Dedifferentiated amniotic fluid mesenchymal stem cell (primary cell): ENCODE data around the gene PLA2G3.

Experiments used
- DNase-seq: peaks from one replicate; pipeline ENCODE4 v3.0.0-alpha.2; 2016; ENCODE audit errors: extremely low spot score

Gene PLA2G3

DNA sequence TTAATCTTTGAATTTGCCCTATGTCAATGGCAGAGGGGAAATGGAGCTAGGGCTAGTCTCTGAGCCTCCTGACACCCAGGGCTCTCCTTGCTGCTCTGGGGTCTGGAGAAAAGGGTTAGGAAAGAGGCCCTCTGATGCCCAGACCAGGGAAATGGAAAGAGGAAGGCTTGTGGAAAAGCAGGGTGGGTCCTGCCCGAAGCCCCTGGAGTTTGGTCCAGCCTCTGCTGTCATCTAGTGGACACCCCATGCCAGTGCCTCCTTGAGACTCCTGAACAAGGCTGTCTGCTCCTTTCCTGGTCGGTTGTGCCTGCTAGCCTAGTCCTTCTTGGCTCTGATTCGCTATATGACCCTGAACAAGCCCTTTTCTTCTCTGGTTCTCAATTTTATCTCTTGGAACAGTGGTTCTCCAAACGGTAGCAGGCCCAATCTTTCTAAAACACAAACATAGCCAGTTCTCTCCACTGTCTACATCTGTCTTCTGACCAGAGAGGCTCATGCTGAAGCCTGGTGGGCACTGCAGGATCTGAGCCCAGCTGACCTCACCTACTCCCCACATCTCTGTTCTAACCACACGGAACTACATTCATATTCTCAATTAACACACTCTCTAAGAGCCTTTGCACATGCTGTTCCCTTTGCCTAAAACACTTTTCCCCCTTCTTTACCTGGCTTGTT, 8.8 kb upstream of the PLA2G3 start:
- peak; percentile 77 for DNase-seq

DNA sequence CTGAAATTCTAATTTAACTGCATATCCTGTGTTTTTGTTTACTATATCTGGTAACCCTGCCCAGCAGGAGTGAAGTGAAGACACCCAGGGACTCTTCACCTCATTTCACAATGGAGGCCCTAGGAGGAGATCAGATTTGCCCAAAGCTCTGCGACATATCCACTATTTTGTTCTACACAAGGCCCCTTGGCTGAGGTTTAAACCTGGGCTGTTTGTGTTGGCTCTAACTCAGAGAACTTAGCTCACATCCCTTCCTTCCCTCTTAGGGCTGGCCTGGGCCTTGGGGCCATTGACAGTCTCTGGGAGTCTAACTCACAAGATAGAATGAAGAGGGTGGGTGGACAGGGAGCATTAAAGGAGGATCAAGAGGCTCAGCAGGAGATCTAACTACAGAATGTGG, 8.2 kb upstream of the PLA2G3 start:
- no peak for DNase-seq

GRCh38 chr22:31144223-31144622, 3.9 kb upstream of the PLA2G3 start:
- no peak for DNase-seq

- no peak for DNase-seq
These were observed 3.2 kb upstream of the PLA2G3 start for GRCh38 chr22:31143537-31143936.

DNA sequence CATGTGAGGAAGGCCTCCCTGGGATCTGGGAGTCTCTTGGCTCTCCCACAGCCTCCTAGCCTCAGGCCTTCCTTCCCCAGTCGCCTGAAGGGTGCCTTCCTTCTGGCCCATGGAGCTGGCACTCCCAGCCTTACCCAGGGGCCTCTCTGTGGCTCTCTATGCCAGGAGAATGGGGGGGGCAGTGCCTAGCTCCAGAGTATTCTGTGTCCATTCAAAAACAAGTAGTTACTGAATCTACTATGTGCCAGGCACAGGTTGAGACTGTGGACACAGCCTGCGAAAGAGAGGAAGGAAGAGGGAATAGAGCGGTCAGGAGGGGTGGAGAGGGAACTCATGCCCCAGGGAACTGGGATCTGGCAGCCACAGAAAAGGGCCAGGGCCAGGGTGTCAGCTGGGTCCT, 2.7 kb upstream of the PLA2G3 start:
- no peak for DNase-seq

DNA sequence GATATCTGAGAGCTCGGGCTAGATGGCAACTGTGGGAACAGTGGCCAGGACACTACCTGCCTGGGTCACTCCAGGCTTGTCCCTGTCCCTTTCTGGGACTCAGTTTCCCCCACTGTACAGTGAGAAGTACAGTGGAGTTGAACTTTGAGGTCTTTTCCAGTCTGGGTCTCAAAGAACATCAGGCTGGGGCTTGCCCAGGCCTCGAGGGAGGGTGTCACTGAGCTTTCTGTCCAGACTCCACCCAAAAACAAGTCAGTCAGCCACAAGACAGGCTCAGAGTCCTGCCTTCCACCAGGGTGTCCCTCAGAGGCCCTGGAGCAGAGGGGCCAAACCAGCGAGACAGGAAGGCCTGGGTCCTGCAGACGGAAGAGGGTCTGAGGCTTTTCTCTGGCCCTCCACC, 2.0 kb upstream of the PLA2G3 start:
- no peak for DNase-seq

- no peak for DNase-seq
These were observed 1.2 kb upstream of the PLA2G3 start for GRCh38 chr22:31141551-31141950.

- DNase-seq = no peak
These were observed 438 bp upstream of the PLA2G3 start for GRCh38 chr22:31140746-31141145.

- no peak for DNase-seq
These were observed 1.2 kb downstream of the PLA2G3 start for GRCh38 chr22:31139066-31139465.

GRCh38 chr22:31138126-31138525, 2.2 kb downstream of the PLA2G3 start:
- DNase-seq = no peak

GRCh38 chr22:31137721-31138120, 2.6 kb downstream of the PLA2G3 start:
- DNase-seq = no peak

DNA sequence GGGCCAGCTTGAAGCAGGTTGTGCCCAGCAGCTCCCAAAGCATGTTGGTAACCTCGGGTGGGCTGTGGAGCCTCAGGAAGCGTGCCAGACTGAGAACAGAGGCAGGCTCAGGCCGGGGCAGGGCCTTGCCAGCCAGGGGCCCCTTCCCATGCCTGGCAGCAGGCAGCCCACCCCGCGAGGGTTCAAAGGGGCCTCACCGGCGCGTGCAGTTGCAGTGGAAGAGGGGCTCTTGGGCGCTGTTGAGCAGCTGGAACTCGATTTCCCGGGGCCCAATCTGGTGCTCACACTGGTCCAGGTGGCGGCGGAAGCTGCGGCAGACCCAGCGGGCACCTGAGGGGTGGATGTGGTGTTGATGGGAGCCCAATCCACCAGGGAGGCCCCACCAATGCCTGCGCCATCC, 3.6 kb downstream of the PLA2G3 start:
- DNase-seq = no peak

GRCh38 chr22:31136155-31136554, 4.2 kb downstream of the PLA2G3 start:
- no peak for DNase-seq

DNA sequence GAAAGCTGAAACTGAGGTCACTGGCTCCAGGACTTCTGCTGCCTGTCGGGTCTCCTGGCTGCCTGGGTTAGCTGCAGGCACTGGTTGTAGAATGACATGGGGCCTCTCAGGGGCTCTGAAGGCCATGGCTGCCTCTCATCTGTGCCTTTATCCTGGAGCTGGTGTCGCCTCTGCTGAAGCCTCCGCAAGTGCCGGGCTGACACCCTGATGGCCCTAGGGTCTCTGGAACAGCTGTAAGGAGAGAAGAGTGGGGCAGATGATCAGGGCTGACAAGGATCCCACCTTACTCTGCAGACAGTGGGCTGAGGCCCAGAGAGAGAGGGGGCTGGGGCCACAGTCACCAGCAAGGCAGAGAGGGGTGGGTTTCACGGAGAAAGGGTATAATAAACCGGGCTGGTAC, 4.6 kb downstream of the PLA2G3 start:
- DNase-seq = no peak

- no peak for DNase-seq
These were observed 5.6 kb downstream of the PLA2G3 start for GRCh38 chr22:31134688-31135087.

- DNase-seq = no peak
These were observed 6.4 kb downstream of the PLA2G3 start for GRCh38 chr22:31133911-31134310.

- DNase-seq = no peak
These were observed 9.4 kb downstream of the PLA2G3 start for GRCh38 chr22:31130873-31131272.

- no peak for DNase-seq
These were observed 12.2 kb downstream of the PLA2G3 start for GRCh38 chr22:31128156-31128555.

DNA sequence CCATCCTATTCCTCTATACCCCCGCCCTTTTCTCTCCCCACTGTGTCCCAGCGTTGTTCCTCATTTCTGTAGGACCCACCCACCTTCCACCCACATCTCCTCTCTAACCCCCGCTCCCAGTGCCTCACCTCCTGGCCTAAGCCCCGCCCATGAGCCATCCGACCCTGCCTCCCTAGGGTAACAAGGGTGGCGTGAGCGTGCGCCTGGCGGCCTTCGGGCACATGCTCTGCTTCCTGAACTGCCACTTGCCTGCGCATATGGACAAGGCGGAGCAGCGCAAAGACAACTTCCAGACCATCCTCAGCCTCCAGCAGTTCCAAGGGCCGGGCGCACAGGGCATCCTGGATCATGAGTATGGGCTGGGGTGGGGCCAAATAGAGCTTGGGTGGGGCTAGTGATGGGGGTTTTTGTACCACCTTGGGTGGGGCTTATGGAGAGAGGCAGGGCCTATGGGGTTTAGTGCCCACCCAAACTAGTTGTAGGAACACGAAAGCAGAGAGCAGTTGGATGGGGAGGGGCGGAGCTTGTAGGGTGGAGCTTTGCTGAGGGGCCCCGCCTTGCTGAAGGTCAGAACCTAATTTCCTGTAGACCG, 13.0 kb downstream of the PLA2G3 start:
- no peak for DNase-seq

GRCh38 chr22:31126869-31127175, 13.5 kb downstream of the PLA2G3 start:
- no peak for DNase-seq

- DNase-seq = no peak
These were observed 14.0 kb downstream of the PLA2G3 start for GRCh38 chr22:31126128-31126868.

DNA sequence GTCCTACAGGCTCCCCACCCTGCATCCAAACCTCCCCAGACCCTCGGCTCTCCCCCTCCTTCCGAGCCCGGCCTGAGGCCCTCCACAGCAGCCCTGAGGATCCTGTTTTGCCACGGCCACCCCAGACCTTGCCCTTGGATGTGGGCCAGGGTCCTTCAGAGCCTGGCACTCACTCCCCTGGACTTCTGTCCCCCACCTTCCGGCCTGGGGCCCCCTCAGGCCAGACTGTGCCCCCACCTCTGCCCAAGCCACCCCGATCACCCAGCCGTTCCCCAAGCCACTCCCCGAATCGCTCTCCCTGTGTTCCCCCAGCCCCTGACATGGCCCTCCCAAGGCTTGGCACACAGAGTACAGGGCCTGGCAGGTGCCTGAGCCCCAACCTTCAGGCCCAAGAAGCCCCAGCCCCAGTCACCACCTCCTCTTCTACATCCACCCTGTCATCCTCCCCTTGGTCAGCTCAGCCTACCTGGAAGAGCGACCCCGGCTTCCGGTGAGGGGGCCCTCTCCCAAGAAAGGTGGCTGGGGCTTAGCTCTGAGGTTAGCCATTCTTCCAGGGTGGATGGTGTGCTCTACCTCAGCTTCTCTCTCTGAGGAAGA, 14.7 kb downstream of the PLA2G3 start:
- DNase-seq = no peak
